IMR-90 (cell line): ENCODE results near the gene SPAG16. TPM values are rescaled to one million over a fixed set of nuclear protein-coding genes. Genes with fewer than 3 reads are reported as not detected.

ENCODE experiments used
- ATAC-seq: fragments of 200-7000 bp; cut with Tn5 transposase; 2 replicates; pipeline ENCODE4 v1.9.1; 2020; ENCODE audit warnings: low read depth, mild to moderate bottlenecking, moderate library complexity
- BruUV-seq: library from RNA; stranded (reverse); fragments of 400-500 nt; replicated peaks from 2 replicates; lab custom pipeline; 2021; lab: Mats Ljungman, UMichigan
- CTCF ChIA-PET: fragments of 300-600 bp; formaldehyde crosslinking; extraction: SDS; loops from one replicate; lab custom pipeline; 2021; ENCODE audit warnings: antibody characterized with exemption; lab: Yijun Ruan, JAX
- POLR2A ChIA-PET: fragments of 300-600 bp; sonication (Branson Sonifier 250); formaldehyde crosslinking; loops from one replicate; lab custom pipeline; 2022; ENCODE audit warnings: antibody characterized with exemption; ENCODE audit not compliant: unreplicated experiment; lab: Charles Lee
- DNase-seq: peaks from one replicate; pipeline ENCODE4 v3.0.0; 2013
- H2AFZ ChIP-seq: replicated peaks from 2 replicates; pipeline ENCODE3; 2013; ENCODE audit warnings: low read length, mild to moderate bottlenecking; ENCODE audit not compliant: poor library complexity
- H2AK5ac ChIP-seq: 2 replicates; pipeline ENCODE4 v1.6.1; 2013; ENCODE audit warnings: low read depth, low read length, inconsistent platforms
- H2AK9ac ChIP-seq: replicated peaks from 2 replicates; pipeline ENCODE3; 2013; ENCODE audit warnings: mild to moderate bottlenecking, low read depth, low read length, moderate library complexity; ENCODE audit not compliant: poor library complexity
- H2BK120ac ChIP-seq: 2 replicates; pipeline ENCODE4 v1.6.1; 2013; ENCODE audit warnings: low read depth, low read length, inconsistent platforms
- H2BK15ac ChIP-seq: 3 replicates; pipeline ENCODE4 v1.6.1; 2013; ENCODE audit warnings: low read depth, low read length, inconsistent platforms
- H2BK20ac ChIP-seq: 2 replicates; pipeline ENCODE4 v1.6.1; 2013; ENCODE audit warnings: low read depth, mild to moderate bottlenecking, inconsistent platforms, low read length, moderate library complexity
- H2BK5ac ChIP-seq: 2 replicates; pipeline ENCODE4 v1.6.1; 2013; ENCODE audit warnings: mild to moderate bottlenecking, low read depth, low read length, inconsistent platforms; ENCODE audit not compliant: poor library complexity, severe bottlenecking
- H3K14ac ChIP-seq: replicated peaks from 2 replicates; pipeline ENCODE4 v1.6.1; 2013; ENCODE audit warnings: low read depth, low read length, inconsistent platforms
- H3K18ac ChIP-seq: 2 replicates; pipeline ENCODE4 v1.6.1; 2013; ENCODE audit warnings: low read depth, low read length, control low read depth
- H3K23ac ChIP-seq: 2 replicates; pipeline ENCODE4 v1.6.1; 2013; ENCODE audit warnings: low read depth, low read length, inconsistent platforms
- H3K27ac ChIP-seq: 2 replicates; pipeline ENCODE4 v1.5.1; 2013; ENCODE audit warnings: mild to moderate bottlenecking, control low read depth, low read length; ENCODE audit not compliant: insufficient read depth
- H3K27me3 ChIP-seq: 2 replicates; pipeline ENCODE4 v1.6.1; 2013; ENCODE audit warnings: low read length; ENCODE audit not compliant: control insufficient read depth, insufficient read depth
- H3K36me3 ChIP-seq: 2 replicates; pipeline ENCODE4 v1.6.1; 2013; ENCODE audit warnings: low read length, mixed read lengths; ENCODE audit not compliant: control insufficient read depth, insufficient read depth
- H3K4ac ChIP-seq: 2 replicates; pipeline ENCODE4 v1.6.1; 2013; ENCODE audit warnings: low read depth, low read length, inconsistent platforms
- H3K4me1 ChIP-seq: 2 replicates; pipeline ENCODE4 v1.6.1; 2013; ENCODE audit warnings: low read length, mixed read lengths; ENCODE audit not compliant: control insufficient read depth, insufficient read depth
- H3K4me2 ChIP-seq: 2 replicates; pipeline ENCODE4 v1.6.1; 2013; ENCODE audit warnings: low read depth, mild to moderate bottlenecking, control low read depth, low read length, moderate library complexity
- H3K4me3 ChIP-seq: 2 replicates; pipeline ENCODE4 v1.5.1; 2013; ENCODE audit warnings: low read depth, mild to moderate bottlenecking, control low read depth, low read length, moderate library complexity; ENCODE audit not compliant: insufficient read depth
- H3K56ac ChIP-seq: 2 replicates; pipeline ENCODE4 v1.6.1; 2013; ENCODE audit warnings: low read length, inconsistent platforms; ENCODE audit not compliant: insufficient read depth; ENCODE audit errors: extremely low read depth
- H3K79me1 ChIP-seq, 2 experiments: 2 replicates each; pipeline ENCODE4 v1.6.1; 2013; ENCODE audit warnings: low read length in 2 of 2, inconsistent platforms in 1 of 2, low read depth in 1 of 2
- H3K9ac ChIP-seq: 2 replicates; pipeline ENCODE4 v1.6.1; 2013; ENCODE audit warnings: low read depth, low read length, control low read depth
- H3K9me1 ChIP-seq: 2 replicates; pipeline ENCODE4 v1.6.1; 2013; ENCODE audit warnings: low read length, inconsistent platforms; ENCODE audit not compliant: insufficient read depth
- H3K9me3 ChIP-seq: 2 replicates; pipeline ENCODE4 v1.6.1; 2013; ENCODE audit warnings: low read length; ENCODE audit not compliant: control insufficient read depth, insufficient read depth
- H4K20me1 ChIP-seq: 2 replicates; pipeline ENCODE4 v1.6.1; 2013; ENCODE audit warnings: low read length, inconsistent platforms; ENCODE audit not compliant: insufficient read depth
- H4K5ac ChIP-seq: 2 replicates; pipeline ENCODE4 v1.6.1; 2013; ENCODE audit warnings: mild to moderate bottlenecking, low read depth, low read length, control low read depth
- H4K8ac ChIP-seq, 2 experiments: 2 replicates each; pipeline ENCODE4 v1.6.1; 2013; ENCODE audit warnings: low read depth in 2 of 2, low read length in 2 of 2, control low read depth in 1 of 2, inconsistent platforms in 1 of 2
- H4K91ac ChIP-seq: 2 replicates; pipeline ENCODE4 v1.6.1; 2013; ENCODE audit warnings: low read depth, low read length, inconsistent platforms; ENCODE audit not compliant: insufficient read depth
- CEBPB ChIP-seq: IDR thresholded peaks from 2 replicates; pipeline ENCODE4 v1.6.1; 2012; ENCODE audit warnings: low read depth, low read length, improper control_type of control experiment
- CHD1 ChIP-seq: IDR thresholded peaks from 2 replicates; pipeline ENCODE4 v1.6.1; 2012; ENCODE audit warnings: low read depth, low read length, improper control_type of control experiment
- CTCF ChIP-seq: conservative IDR thresholded peaks from 2 replicates; pipeline ENCODE4 v1.5.1; 2012; ENCODE audit warnings: mild to moderate bottlenecking, low read depth, low read length, improper control_type of control experiment
- ELK1 ChIP-seq: fragments of 150-350 bp; IDR thresholded peaks from 2 replicates; pipeline ENCODE4 v1.6.1; 2016; ENCODE audit warnings: low read depth, mild to moderate bottlenecking, low read length, moderate library complexity, borderline replicate concordance
- FOS ChIP-seq: fragments of 150-350 bp; IDR thresholded peaks from 2 replicates; pipeline ENCODE4 v1.6.1; 2016; ENCODE audit warnings: low read depth, low read length
- MAFK ChIP-seq: IDR thresholded peaks from 2 replicates; pipeline ENCODE4 v1.6.1; 2012; ENCODE audit warnings: low read depth, low read length, improper control_type of control experiment
- MAZ ChIP-seq: IDR thresholded peaks from 2 replicates; pipeline ENCODE4 v1.6.1; 2012; ENCODE audit warnings: low read depth, mild to moderate bottlenecking, low read length, improper control_type of control experiment, moderate library complexity, borderline replicate concordance
- MXI1 ChIP-seq: IDR thresholded peaks from 2 replicates; pipeline ENCODE4 v1.6.1; 2012; ENCODE audit warnings: low read depth, mild to moderate bottlenecking, low read length, moderate library complexity, borderline replicate concordance
- NFE2L2 ChIP-seq: fragments of 150-350 bp; IDR thresholded peaks from 2 replicates; pipeline ENCODE4 v1.6.1; 2016; ENCODE audit warnings: low read depth, mild to moderate bottlenecking, low read length
- POLR2A ChIP-seq: IDR thresholded peaks from 2 replicates; pipeline ENCODE4 v1.6.1; 2012; ENCODE audit warnings: mild to moderate bottlenecking, low read depth, low read length
- RAD21 ChIP-seq: IDR thresholded peaks from 2 replicates; pipeline ENCODE4 v1.6.1; 2012; ENCODE audit warnings: low read length, improper control_type of control experiment
- RCOR1 ChIP-seq: IDR thresholded peaks from 2 replicates; pipeline ENCODE4 v1.6.1; 2012; ENCODE audit warnings: mild to moderate bottlenecking, low read length, improper control_type of control experiment; ENCODE audit not compliant: insufficient replicate concordance
- RFX5 ChIP-seq: IDR thresholded peaks from 2 replicates; pipeline ENCODE4 v1.8.0; 2012; ENCODE audit warnings: low read depth, mild to moderate bottlenecking, low read length, moderate library complexity
- SMC3 ChIP-seq: fragments of 150-350 bp; IDR thresholded peaks from 2 replicates; pipeline ENCODE4 v1.6.1; 2016; ENCODE audit warnings: low read depth, mild to moderate bottlenecking, antibody characterized with exemption, low read length, moderate library complexity
- USF2 ChIP-seq: fragments of 150-350 bp; IDR thresholded peaks from 2 replicates; pipeline ENCODE4 v1.6.1; 2017; ENCODE audit warnings: mild to moderate bottlenecking, antibody characterized with exemption, low read length, low read depth
- WGBS, 2 experiments: methylation state at CpG; one replicate each; pipeline versions ENCODE4 v1.1.5 to v1.1.7; 2013; ENCODE audit warnings: missing lambda C conversion rate in 2 of 2; ENCODE audit not compliant: insufficient read length in 1 of 2; ENCODE audit errors: extremely low coverage in 2 of 2; 5-methylcytosine and 5-hydroxymethylcytosine counted together
- dilution Hi-C: fragments of 300-500 bp; cut with HindIII; formaldehyde crosslinking; loops from one replicate; pipeline ENCODE4 v1.14.3; 2018; ENCODE audit warnings: low sequenced_read_pairs; ENCODE audit not compliant: unreplicated experiment
- in situ Hi-C: fragments of 300-500 bp; cut with MboI; formaldehyde crosslinking; loops from 3 replicates; pipeline ENCODE4 v1.14.3; 2019; ENCODE audit warnings: low sequenced_read_pairs, inconsistent platforms, mixed read lengths
- intact Hi-C: fragments of 100-400 bp; cut with micrococcal nuclease; formaldehyde crosslinking; loops from 2 replicates; pipeline ENCODE4 v1.10.0; 2022
- polyA plus RNA-seq, 3 experiments: library from polyadenylated mRNA; depleted of rRNA; stranded (reverse); fragments of >200 nt; gene quantifications; 2 replicates each; pipeline ENCODE4 v1.2.3, GENCODE V29; 2012; ENCODE audit warnings: low replicate concordance in 1 of 3
- total RNA-seq: library from RNA; depleted of rRNA; stranded (reverse); fragments of >200 nt; gene quantifications from 2 replicates; pipeline ENCODE4 v1.2.3, GENCODE V29; 2012

Gene SPAG16
- total and polyA plus RNA-seq, 2 of the 4 experiments (the other 2 are of a cell fraction), result 7.3 to 13.5 TPM

GRCh38 chr2:214217599-214217998 is 933.3 kb downstream of the SPAG16 start:
- Histone ChIP-seq H2AFZ (no peak overlapping the region), H3K27ac (no peak overlapping the region), H2BK120ac (no peak overlapping the region), H4K20me1 (no peaks in the 10 kb centered on the region), H4K8ac (no peak overlapping the region), H3K79me1 (no peaks in the 10 kb centered on the region), H3K18ac (no peak overlapping the region), H3K9me1 (no peaks in the 10 kb centered on the region), H3K36me3 (no peaks in the 10 kb centered on the region), H3K9me3 (no peaks in the 10 kb centered on the region), H4K5ac (no peak overlapping the region), H4K91ac (no peak overlapping the region), H2BK20ac (no peak overlapping the region), H2AK5ac (no peak overlapping the region), H3K14ac (no peak overlapping the region), H3K27me3 (no peaks in the 10 kb centered on the region), H2BK15ac (no peak overlapping the region), H3K4me3 (no peak overlapping the region), H3K4me2 (no peak overlapping the region), H3K23ac (no peak overlapping the region), H3K56ac (no peak overlapping the region), H2AK9ac (no peak overlapping the region), H2BK5ac (no peak overlapping the region), H3K4me1 (no peaks in the 10 kb centered on the region), H3K4ac (no peak overlapping the region), H3K9ac (no peak overlapping the region)
- TF ChIP-seq ELK1 (no peak), RAD21 (no peak), USF2 (no peak), CTCF (no peak), MAZ (no peak), RFX5 (no peak), POLR2A (no peak), MAFK (no peak), CEBPB (no peak), CHD1 (no peak), RCOR1 (no peak), SMC3 (no peak), FOS (no peak), NFE2L2 (no peak), MXI1 (no peak)
- BruUV-seq, result no TSS peak
- ChIA-PET CTCF (interaction anchor here (1.5 kb wide), 1 partner anchor 13 kb away, joined by 3 read pairs; no protein-coding TSS in a partner anchor), POLR2A (no interaction called here)
- intact Hi-C loops (no loop called here), in situ Hi-C loops (no loop called here), dilution Hi-C loops (no loop called here)
- DNase-seq (no peak), ATAC-seq (no peak)
- no CpG with 5 or more reads among the region's 1 CpG for WGBS, 2 experiments
